Chondrocyte (in vitro differentiated cells): ENCODE measurements around the gene KCTD16. TPM values are rescaled to one million over a fixed set of nuclear protein-coding genes. Genes with fewer than 3 reads are reported as not detected.

Experiments
- DNase-seq: peaks from one replicate; pipeline ENCODE4 v3.0.0; 2021; ENCODE audit warnings: mixed read lengths, low spot score
- H3K27ac Mint-ChIP-seq: one replicate; pipeline ENCODE4 v1.8.0; 2021; ENCODE audit warnings: mild to moderate bottlenecking, moderate library complexity, mixed read lengths; ENCODE audit not compliant: unreplicated experiment
- H3K27me3 Mint-ChIP-seq: 2 replicates; pipeline ENCODE4 v1.8.0; 2021; ENCODE audit warnings: low read depth, mixed read lengths
- H3K36me3 Mint-ChIP-seq: 2 replicates; pipeline ENCODE4 v1.8.0; 2021; ENCODE audit warnings: low read depth, mixed read lengths
- H3K4me1 Mint-ChIP-seq: 2 replicates; pipeline ENCODE4 v1.8.0; 2021; ENCODE audit warnings: low read depth, mild to moderate bottlenecking, mixed read lengths
- H3K4me3 Mint-ChIP-seq: one replicate; pipeline ENCODE4 v1.8.0; 2021; ENCODE audit warnings: mild to moderate bottlenecking, moderate library complexity, mixed read lengths; ENCODE audit not compliant: unreplicated experiment
- H3K9me3 Mint-ChIP-seq: 2 replicates; pipeline ENCODE4 v1.8.0; 2021; ENCODE audit warnings: low read depth, mixed read lengths
- CTCF ChIP-seq: fragments of 200-600 bp; sonication (generic); IDR thresholded peaks from 2 replicates; pipeline ENCODE4 v1.5.0; 2021; ENCODE audit warnings: antibody characterized with exemption, mild to moderate bottlenecking, moderate library complexity
- long read RNA-seq: library from polyadenylated mRNA; stranded (forward); transcript quantifications from one replicate; pipeline ENCODE4 v2.0.0, GENCODE V29; 2021
- total RNA-seq: library from RNA; stranded (reverse); gene quantifications from 3 replicates; pipeline ENCODE4 v1.2.1, GENCODE V29; 2021

KCTD16 gene
- 0.48 to 1.5 TPM (median 1.3 TPM) in 3 replicates for total RNA-seq
- long read RNA-seq, partial matches to known transcripts, result 0 of 1 reads
- long read RNA-seq, other reads (novel, unspliced or antisense), result 1 of 1 reads

DNA sequence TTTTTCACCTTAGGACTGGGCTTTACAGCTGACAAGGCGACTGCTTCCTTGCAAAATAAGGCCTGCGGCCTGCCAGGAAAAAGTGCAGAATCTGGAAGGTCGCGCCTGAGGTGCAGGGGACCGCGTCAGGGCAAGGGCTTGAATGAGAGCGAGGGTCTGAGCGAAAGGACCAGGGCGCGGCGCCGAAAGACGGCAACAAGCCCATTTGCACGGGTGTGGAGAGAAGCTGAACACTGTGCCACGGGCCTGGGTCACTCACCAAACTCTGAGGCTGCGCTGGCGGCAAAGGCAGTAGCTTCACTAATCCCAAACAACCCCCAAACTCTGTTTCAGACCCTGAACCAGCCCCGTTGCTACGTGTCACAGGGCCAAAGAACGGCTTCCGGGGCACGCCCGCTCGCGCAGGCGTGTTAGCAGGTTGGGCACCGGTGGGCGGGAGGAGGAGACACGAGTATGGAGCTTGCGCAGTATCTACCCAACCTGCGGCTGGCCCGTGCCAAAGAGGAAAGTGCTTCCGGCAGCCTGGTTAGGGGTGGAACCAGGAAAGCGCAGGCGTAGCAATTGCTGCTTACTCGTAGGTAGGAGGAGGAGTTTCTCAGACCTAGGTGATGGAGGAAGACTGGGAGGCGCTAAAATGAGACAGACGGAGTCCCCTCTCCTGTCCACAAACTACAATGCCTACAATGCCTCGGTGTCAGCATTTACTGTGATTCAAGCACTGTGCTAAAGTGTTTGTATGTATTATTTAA lies at the start of gene KCTD16, which contains the start of gene YIPF5:
TSS of gene KCTD16 (plus strand) at position 598 of the 749 bp plus-strand sequence.
TSS of gene YIPF5 (minus strand) at position 384 of the 749 bp plus-strand sequence. CDS start 704 bp downstream, outside the sequence.
- Mint-ChIP-seq H3K4me1 (peaks cover 45% of the 10 kb centered on the region), H3K27me3 (no peaks in the 10 kb centered on the region), H3K4me3 (peak within 1 kb of the TSS; percentile 94), H3K27ac (peak within 1 kb of the TSS; percentile 89), H3K9me3 (no peaks in the 10 kb centered on the region), H3K36me3 (peaks cover 7% of the 10 kb centered on the region)
- TF ChIP-seq CTCF, result no peak
- peak; percentile 98 for DNase-seq

- Mint-ChIP-seq H3K27ac (no peak overlapping the region), H3K27me3 (no peaks in the 10 kb centered on the region), H3K4me3 (no peak overlapping the region), H3K36me3 (peaks cover 4% of the 10 kb centered on the region), H3K4me1 (no peaks in the 10 kb centered on the region), H3K9me3 (peaks cover 12% of the 10 kb centered on the region)
- no peak for TF ChIP-seq CTCF
- DNase-seq, result no peak
Observed at GRCh38 chr5:144121577-144121976, 49.1 kb upstream of the KCTD16 start.

DNA sequence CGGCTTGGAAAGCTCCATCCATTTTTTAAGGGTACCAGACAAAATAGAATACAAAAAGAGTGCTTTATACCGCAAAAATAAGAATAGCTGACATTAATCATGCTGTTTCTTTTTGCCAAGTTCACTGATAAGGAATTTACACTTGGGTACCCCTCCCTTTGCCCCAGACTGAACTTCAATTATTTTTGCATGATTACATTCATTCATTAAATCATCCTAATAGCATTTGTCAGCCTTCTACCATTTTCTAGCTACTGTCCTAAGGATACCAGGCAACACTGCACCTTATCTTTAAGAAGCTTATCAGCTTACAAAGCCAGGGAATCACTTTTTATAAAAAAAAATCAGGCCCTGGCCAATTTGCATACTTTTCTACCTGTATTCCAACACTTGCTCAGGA lies 48.6 kb upstream of the KCTD16 start:
- DNase-seq, result no peak
- Mint-ChIP-seq H3K27ac (no peak overlapping the region), H3K4me1 (no peaks in the 10 kb centered on the region), H3K4me3 (no peak overlapping the region), H3K27me3 (no peaks in the 10 kb centered on the region), H3K36me3 (peaks cover 4% of the 10 kb centered on the region), H3K9me3 (peaks cover 12% of the 10 kb centered on the region)
- TF ChIP-seq CTCF, result no peak

DNA sequence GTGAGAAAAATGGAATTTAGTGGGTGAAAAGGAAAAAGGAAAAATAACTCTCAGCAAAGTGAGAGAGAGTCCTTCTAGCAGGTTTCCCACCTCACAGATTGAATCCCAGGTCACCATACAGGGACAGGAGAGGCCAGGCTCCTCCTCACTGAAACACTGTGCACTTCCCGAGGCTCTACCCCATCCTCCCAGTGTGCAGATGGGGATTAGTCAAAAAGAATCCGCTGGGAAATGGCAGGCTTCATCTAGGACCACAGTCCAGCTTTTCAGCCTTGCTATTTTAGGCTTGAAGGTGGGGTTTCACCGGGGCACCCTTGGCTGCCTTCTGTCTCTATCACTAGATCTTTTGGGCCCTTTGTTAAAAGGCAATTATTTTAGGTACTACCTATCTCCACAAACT lies 48.0 kb upstream of the KCTD16 start:
- Mint-ChIP-seq H3K4me1 (no peaks in the 10 kb centered on the region), H3K9me3 (peaks cover 12% of the 10 kb centered on the region), H3K27ac (no peak overlapping the region), H3K36me3 (peaks cover 4% of the 10 kb centered on the region), H3K27me3 (no peaks in the 10 kb centered on the region), H3K4me3 (no peak overlapping the region)
- no peak for TF ChIP-seq CTCF
- DNase-seq, result no peak

DNA sequence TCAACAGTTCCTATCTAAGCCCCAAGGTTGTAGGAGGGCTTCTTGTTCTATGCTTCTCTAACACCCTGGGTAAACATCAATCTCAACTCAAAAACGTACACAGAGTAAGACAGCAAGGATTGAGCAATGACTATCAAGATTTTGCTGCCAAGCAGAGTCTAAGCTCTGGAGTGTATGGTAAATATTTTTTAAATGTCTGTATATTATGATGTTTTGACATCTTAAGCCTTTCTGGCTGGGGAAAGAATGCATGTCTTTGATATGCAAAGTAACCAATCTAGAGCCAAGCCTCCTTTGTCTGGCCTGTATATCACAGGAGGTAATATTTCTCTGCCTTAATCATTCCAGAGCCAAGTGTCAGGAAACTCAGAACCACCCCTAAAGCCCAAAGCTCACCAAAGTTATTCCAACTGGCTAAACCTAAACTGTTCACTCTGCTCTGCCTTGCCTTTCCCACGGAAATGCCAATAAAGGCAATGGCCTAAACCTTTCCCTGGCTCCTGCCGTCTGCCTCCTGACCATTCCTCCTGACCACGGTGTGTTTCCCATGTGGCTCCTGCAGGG lies 45.4 kb upstream of the KCTD16 start:
- H3K4me1 Mint-ChIP-seq, result no peaks in the 10 kb centered on the region
- H3K4me3 Mint-ChIP-seq, result no peak overlapping the region
- H3K36me3 Mint-ChIP-seq, result no peaks in the 10 kb centered on the region
- TF ChIP-seq CTCF, result no peak
- DNase-seq, result no peak
- H3K9me3 Mint-ChIP-seq, result peaks cover 2% of the 10 kb centered on the region
- H3K27ac Mint-ChIP-seq, result no peak overlapping the region
- no peaks in the 10 kb centered on the region for H3K27me3 Mint-ChIP-seq
